ENCODE data around the gene SND1.

The SND1 gene

DNA sequence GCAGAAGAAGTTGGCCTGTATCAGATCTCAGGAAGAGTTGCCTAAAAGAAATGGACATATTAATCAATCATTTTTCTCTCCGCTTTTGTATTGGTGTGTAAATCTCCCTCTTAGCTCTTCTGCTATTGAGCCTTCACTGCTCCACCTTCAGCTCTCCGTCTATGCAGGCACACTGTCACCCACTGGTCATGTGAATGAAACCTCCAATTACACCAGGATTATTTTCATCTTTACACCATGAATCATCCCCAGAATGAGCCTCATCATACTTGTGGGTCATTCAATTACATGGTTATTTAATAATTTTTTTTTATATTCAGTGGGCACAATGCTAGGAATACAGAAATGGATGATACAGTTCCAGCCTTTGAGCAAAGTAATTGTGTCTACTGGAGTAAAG, 286.6 kb downstream of the SND1 start:
- Histone ChIP-seq H3K4me2 (ENCODE audit: low read length) (no peak overlapping the region), H3F3A (ENCODE audit: insufficient read depth, low read length) (no peaks in the 10 kb centered on the region), H3K4me1 (ENCODE audit: insufficient read depth, low read length, severe bottlenecking) (peaks cover 18% of the 10 kb centered on the region), H3K9me2 (ENCODE audit: low read depth, low read length) (no peaks in the 10 kb centered on the region), H3K27me3 (ENCODE audit: insufficient read depth, low read length) (no peaks in the 10 kb centered on the region), H3K9ac (ENCODE audit: low read length) (no peak overlapping the region), H2AFZ (ENCODE audit: low read length) (no peak overlapping the region), H3K4me3 (ENCODE audit: low read depth, low read length, poor library complexity, severe bottlenecking) (no peak overlapping the region), H4K20me1 (ENCODE audit: insufficient read depth, low read length) (no peaks in the 10 kb centered on the region), H3K27ac (ENCODE audit: low read depth, low read length, poor library complexity, severe bottlenecking) (no peak overlapping the region), H3K79me2 (ENCODE audit: insufficient read depth, low read length) (no peaks in the 10 kb centered on the region), H3K36me3 (ENCODE audit: insufficient read depth, low read length) (peaks cover 43% of the 10 kb centered on the region), H3K9me3 (ENCODE audit: low read length) (no peaks in the 10 kb centered on the region)
- TF ChIP-seq EZH2 (IDR thresholded peaks at IDR 0.05; ENCODE audit: borderline replicate concordance, low read length) (no peak), CTCF (IDR thresholded peaks at IDR 0.05; ENCODE audit: low read length) (no peak)

DNA sequence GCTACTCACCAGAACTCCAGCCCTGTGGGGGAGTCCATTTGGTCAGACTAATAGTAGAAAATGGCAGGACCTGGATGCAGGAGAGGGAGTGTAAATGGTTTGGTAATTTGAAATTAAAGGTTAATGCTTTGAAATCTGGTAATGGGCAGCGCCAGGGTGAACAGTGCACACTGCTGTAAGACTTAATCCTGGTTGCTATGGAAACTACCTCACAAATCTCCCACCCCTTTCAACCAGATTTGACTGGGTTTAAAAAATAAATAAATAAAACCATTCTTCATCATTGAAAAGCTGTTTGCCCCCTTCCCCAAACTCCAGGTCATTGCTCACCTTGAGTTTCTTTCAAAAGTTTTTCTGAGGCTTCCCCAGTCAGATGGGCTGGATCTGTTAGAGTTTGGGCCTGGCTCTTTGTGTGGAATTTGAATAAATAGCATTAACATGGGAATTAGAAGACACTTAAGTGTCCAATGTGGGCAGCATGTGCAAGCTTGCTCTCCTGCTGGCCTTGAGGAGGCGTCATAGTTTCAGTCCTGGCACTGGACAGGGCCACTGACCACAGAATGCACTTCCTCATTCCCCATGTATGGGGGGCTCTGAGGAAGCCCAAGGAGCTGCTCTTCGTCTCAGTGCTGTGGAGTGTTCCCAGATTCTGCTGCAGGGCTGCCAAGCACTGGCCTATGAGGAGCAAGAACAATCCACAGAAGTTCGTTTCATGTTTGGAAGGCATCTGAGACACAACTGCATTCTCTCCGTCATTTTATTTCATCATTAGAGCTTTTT, 288.6 kb downstream of the SND1 start:
- H3K27me3 ChIP-seq (ENCODE audit: insufficient read depth, low read length), result no peaks in the 10 kb centered on the region
- H2AFZ ChIP-seq (ENCODE audit: low read length), result no peak overlapping the region
- no peaks in the 10 kb centered on the region for H3K9me2 ChIP-seq (ENCODE audit: low read depth, low read length)
- H3K27ac ChIP-seq (ENCODE audit: low read depth, low read length, poor library complexity, severe bottlenecking), result no peak overlapping the region
- peaks cover 14% of the 10 kb centered on the region for H3K4me1 ChIP-seq (ENCODE audit: insufficient read depth, low read length, severe bottlenecking)
- no peaks in the 10 kb centered on the region for H3F3A ChIP-seq (ENCODE audit: insufficient read depth, low read length)
- no peaks in the 10 kb centered on the region for H4K20me1 ChIP-seq (ENCODE audit: insufficient read depth, low read length)
- TF ChIP-seq CTCF (IDR thresholded peaks at IDR 0.05; ENCODE audit: low read length), result no peak
- TF ChIP-seq EZH2 (IDR thresholded peaks at IDR 0.05; ENCODE audit: borderline replicate concordance, low read length), result no peak
- no peak overlapping the region for H3K4me3 ChIP-seq (ENCODE audit: low read depth, low read length, poor library complexity, severe bottlenecking)
- no peak overlapping the region for H3K4me2 ChIP-seq (ENCODE audit: low read length)
- no peaks in the 10 kb centered on the region for H3K9me3 ChIP-seq (ENCODE audit: low read length)
- H3K9ac ChIP-seq (ENCODE audit: low read length), result no peak overlapping the region
- H3K36me3 ChIP-seq (ENCODE audit: insufficient read depth, low read length), result peaks cover 53% of the 10 kb centered on the region
- H3K79me2 ChIP-seq (ENCODE audit: insufficient read depth, low read length), result no peaks in the 10 kb centered on the region

GRCh38 chr7:127941476-127942210, 289.6 kb downstream of the SND1 start:
- H3K9ac ChIP-seq (ENCODE audit: low read length), result no peak overlapping the region
- TF ChIP-seq CTCF (IDR thresholded peaks at IDR 0.05; ENCODE audit: low read length), result no peak
- no peak for TF ChIP-seq EZH2 (IDR thresholded peaks at IDR 0.05; ENCODE audit: borderline replicate concordance, low read length)

More at GRCh38 chr7:127941476-127942210, 289.6 kb downstream of the SND1 start:
- H3K27me3 ChIP-seq (ENCODE audit: insufficient read depth, low read length), result no peaks in the 10 kb centered on the region
- no peaks in the 10 kb centered on the region for H3K79me2 ChIP-seq (ENCODE audit: insufficient read depth, low read length)
- peaks cover 6% of the 10 kb centered on the region for H3K4me1 ChIP-seq (ENCODE audit: insufficient read depth, low read length, severe bottlenecking)
- H3K36me3 ChIP-seq (ENCODE audit: insufficient read depth, low read length), result peaks cover 59% of the 10 kb centered on the region
- no peaks in the 10 kb centered on the region for H3F3A ChIP-seq (ENCODE audit: insufficient read depth, low read length)
- no peaks in the 10 kb centered on the region for H3K9me3 ChIP-seq (ENCODE audit: low read length)
- H3K27ac ChIP-seq (ENCODE audit: low read depth, low read length, poor library complexity, severe bottlenecking), result no peak overlapping the region
- H3K4me2 ChIP-seq (ENCODE audit: low read length), result no peak overlapping the region
- no peaks in the 10 kb centered on the region for H3K9me2 ChIP-seq (ENCODE audit: low read depth, low read length)
- H3K4me3 ChIP-seq (ENCODE audit: low read depth, low read length, poor library complexity, severe bottlenecking), result no peak overlapping the region
- H2AFZ ChIP-seq (ENCODE audit: low read length), result no peak overlapping the region
- no peaks in the 10 kb centered on the region for H4K20me1 ChIP-seq (ENCODE audit: insufficient read depth, low read length)

Measured in OCI-LY1 (cell line).